ENCODE results near the gene SSTR4. TPM values are rescaled to one million over a fixed set of nuclear protein-coding genes. Genes with fewer than 3 reads are reported as not detected.
"Not testable (repeated sequence)": the region's sequence is repeated elsewhere in the genome, so short reads cannot be mapped to it uniquely, and the experiment has no call there.

SSTR4 gene
- polyA plus RNA-seq, 1 donor: not detected

DNA sequence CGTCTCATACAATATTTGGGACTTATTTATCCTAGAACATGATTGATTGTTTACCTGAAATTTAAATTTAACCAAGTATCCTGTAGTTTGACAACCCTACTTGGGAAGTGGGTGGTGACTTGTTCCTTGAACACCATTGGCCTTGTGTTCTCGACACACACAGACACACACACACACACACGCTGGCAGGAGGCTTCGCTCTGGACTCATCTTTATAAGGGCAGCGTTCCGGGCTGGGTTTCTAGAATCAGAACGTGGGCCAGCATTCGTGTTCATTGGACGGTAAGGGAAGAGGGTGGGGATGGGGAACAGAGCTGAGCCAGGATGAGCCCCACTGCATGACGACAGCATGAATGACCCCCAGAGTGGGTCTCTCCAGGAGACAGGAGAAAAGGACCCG lies 16.2 kb upstream of the SSTR4 start:
- no peak for DNase-seq

DNA sequence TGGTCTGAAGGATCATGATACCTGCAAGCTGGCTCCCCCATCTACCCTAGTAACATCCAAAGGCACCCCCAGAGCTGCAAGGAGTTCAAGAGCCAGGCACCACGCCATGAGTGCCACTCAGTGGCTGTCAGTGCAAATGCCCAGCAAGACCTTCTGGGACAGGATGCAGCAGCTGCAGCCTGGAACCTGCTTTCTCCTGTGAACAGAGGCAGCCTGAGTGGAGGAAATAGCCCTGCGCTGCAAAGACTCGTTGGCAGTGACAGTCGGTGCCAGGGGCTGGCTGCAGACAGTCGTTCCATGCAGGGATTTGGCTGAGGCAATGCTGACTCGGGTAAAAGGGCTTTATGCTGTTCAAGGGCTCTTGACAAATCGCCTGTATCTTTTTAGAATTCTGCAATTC lies 15.7 kb upstream of the SSTR4 start:
- DNase-seq: no peak

DNA sequence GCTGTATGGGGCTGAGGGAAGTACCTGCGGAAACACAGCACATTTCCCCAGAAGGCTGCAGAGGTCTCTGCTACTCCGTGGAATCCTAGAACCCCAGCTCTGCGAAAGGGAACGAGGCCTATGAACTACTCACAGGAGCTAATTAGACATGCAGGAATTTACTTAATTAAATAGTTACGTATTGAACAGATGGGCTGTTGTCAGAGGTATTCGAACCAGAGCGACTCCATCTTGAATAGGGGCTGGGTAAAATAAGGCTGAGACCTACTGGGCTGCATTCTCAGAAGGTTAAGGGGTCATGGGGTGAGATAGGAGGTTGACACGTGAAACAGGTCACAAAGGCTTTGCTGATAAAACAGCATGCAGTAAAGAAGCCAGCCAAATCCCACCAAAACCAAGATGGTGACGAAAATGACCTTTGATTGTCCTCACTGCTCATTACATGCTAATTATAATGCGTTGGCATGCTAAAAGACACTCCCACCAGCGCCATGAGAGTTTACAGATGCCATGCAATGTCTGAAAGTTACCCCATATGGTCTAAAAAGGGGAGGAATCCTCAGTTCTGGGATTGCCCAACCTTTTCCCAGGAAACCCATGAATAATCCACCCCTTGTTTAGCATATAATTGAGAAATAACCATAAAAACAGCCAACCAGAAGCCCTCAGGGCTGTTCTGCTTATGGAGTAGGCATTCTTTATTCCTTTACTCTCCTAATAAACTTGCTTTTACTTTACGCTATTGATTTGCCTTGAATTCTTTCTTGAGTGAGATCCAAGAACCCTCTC lies 14.7 kb upstream of the SSTR4 start:
- DNase-seq: no peak

DNA sequence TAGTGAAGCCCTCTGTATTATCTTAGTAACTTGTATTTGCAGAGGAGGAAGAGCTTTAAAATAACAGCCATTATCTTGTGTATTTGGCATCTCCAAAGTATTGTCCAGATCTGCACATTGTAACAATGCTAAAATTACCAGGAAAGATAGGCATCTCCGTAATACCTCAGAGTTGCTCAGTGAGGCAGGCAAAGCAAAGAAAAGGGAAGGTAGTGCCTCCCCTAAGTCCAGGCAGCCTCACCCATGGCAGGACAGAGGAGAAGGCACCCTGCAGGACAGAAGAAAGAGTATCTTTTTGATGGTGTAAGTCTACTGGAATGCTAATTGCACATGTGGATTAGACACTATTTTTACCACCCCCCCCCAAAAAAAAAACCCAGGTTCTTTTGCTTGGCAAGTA lies 13.6 kb upstream of the SSTR4 start:
- no peak for DNase-seq

DNA sequence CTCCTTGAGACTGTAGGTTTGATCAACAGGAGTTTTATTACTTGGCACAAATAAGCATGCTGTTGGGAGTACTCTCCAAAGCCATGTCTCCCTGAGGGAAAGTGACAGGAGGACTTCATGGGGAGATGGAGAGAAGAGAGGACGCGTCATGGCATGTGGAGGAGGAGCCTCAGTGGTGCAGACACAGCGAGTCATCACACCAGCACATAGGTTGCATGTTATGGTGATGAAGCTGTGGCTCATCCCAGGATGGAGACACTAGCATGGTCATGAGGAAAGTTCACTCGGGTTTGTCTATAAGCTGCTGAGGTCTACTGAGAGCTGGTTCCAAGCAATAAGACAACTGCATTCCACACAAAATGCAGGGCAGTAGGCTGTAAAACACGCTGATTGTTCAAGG lies 13.2 kb upstream of the SSTR4 start:
- no peak for DNase-seq

DNA sequence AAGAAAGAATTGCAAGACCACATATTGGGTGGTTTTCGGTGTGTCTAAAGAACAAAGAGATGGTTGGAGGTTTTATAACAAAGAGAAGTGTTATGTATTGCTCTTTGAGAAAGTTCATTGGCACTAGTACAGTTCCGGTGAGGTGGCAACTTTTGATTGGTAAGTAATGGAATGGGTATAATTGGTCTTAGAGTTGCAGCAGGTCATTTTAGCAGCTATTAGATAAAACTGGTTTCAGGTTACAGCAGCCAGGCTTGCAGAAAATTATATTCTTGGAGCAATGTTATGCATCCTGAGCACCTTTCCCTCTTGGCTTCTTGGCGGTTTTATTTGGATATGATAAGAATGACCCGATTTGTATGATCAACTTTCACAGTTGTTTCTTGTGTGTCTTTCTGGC lies 12.3 kb upstream of the SSTR4 start:
- DNase-seq: no peak

DNA sequence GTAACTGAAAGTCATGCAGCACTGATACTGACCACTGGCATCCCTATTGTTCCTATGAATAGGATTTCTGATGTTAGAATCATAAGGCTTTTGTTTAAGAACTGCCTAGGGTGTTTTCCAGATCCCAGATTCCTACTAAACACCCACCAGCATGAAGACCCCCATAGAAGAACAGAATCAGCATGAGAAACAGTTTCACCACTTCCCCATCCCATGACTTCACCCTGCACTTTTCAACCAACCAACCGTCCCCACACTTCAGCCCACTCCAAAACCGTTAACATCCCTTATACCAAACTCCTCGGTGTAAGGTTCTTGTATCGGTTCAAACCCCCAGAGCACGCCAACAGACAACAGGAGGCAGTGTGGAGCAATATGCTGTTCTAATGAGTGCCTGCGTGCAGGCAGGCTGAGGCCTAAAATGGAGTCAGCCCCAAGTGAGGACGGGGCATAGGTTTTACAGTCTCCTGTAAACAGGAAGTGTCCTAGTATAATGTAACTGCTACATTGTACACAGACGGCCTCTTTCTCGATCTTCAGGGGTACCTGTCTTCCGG lies 11.4 kb upstream of the SSTR4 start:
- no peak for DNase-seq

DNA sequence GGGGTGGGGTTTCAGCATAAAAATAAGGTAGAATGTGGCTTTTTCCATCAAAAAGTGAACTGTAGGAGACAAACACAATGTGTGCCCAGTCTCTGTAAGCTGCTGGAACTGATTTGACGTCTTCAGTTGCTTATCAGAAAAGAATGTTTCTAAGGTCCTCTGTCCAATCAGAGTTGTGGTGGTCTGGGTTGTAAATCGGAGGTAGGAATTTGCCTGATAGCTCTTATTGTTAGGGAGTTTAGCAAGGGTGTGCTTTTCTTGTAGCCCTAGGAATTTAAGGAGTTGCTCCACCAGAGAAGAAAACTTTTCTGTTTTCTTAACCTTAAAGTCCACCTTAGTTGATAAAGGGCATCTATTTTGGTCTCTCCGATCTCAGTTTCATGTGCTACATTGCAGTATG lies 10.4 kb upstream of the SSTR4 start:
- DNase-seq: no peak

DNA sequence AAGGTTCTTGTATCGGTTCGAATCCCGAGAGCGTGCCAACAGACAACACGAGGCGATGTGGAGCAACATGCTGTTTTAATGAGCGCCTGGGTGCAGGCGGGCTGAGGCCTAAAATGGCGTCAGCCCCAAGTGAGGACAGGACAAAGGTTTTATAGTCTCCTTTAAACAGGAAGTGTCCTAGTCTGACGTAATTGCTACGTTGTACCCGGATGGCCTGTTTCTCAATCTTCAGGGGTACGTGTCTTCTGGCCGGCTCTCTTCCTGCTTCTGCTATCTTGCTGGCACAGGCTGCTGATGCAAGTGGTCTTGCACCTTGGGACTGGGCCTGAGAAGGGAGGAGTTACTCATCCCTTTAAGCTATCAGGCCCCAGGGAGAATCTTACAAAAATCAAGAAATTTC lies 9.6 kb upstream of the SSTR4 start:
- DNase-seq: not testable (repeated sequence)

DNA sequence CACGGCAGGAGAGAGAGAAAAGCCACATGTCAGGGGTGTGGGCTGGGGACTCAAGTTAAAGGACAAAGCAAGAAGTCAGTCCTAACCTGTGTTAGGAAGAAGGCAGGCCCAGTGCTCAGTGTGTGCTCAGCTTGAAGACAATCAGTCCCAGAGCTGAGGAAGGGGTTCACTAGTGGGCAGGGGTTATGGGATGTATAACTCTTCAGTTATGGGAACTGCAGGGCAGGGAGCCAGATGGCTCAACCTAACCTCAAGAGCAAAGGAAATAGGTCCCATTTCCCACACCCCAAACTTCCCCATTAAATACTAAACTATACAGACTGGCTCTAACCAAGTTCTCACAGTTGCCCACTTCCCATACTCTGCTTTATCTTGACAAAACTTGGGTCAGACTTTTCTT lies 7.4 kb upstream of the SSTR4 start:
- DNase-seq: no peak

DNA sequence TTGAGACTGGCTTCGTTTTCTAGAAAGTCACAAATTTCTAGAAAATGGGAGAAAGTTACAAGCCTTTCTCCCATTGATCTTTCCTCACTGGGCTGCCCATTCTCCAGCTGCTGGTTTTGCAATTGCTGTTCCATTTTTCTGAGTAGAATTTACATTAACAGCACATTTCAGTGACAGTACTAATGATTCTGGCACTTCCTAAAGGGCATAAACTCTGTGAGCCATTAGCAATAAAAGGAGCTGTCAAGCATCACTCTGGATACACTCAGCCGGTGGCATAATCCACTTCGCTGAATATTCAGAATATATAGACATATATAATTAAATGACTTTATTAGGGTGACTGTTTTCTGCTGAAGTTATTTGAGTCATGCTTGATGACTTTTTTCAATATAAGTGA lies 6.7 kb upstream of the SSTR4 start:
- DNase-seq: no peak

DNA sequence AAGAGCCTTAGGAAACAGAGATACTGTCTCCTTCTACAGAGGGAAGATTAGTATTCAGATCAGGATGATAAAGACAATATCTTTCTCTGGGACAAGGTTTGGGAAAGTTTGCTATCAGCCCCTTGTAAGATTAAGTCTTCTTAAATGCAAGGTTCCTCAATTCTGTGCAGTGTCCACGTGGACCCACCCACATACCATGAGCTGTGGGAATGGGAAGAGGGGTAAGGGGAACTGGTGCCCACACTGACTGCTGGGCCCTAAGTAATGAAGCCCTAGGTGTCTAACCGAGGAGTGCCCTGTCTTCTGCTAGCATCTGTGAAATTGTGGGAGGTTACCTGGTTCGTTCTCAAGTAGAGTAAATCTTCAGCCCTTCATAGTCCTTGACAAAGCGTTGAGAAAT lies 5.8 kb upstream of the SSTR4 start:
- DNase-seq: no peak

DNA sequence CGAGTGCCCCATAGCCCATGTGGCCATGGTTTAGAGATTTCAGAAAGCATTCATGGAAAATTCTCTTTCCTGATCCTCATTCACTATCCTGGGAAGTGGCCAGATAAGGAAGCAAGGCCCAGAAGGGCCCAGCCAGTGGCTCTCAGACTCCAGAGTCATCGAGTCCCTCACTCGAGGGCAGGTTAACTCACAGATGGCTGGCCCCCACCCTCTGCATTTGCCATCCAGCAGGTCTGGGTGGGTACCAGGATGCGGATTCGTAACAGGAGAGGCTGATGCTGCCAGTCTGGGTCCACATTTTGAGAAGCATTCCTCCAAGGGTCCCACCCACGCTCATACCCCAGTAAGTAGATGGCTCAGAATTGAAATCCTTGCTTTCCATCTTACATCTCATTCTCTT lies 3.8 kb upstream of the SSTR4 start:
- no peak for DNase-seq

DNA sequence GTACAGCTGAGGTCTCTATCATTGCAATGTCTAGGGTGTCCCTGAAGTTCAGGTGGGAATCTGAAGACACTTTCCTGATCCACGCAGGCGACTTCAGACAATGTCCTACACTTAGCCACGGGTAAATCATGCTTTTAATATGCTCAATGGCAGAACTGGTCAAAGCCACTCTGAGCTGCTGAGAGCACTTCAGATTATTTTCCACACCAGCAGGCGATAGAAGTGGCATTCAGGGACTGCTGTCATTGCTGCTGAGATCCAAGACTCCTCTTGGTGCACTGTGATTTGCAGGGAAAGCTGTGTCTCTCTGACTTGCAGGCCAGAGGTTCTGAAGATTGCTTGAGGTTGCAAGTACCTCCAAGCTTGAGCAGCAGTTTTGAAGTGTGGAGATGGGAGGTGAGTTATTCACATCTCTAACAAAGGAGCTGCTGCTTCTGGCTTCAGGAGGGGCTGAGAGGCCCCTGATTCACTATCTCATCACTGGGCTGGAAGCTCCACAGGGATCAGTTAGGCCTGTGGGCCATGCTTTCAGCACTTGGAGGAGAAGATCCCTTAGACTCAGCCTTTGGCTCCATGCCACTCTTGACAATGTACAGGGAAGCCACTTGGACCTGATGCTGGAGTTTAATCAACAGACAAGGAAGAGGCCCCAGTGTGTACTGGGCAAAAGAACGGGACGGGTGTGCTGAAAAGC lies 2.9 kb upstream of the SSTR4 start:
- no peak for DNase-seq

DNA sequence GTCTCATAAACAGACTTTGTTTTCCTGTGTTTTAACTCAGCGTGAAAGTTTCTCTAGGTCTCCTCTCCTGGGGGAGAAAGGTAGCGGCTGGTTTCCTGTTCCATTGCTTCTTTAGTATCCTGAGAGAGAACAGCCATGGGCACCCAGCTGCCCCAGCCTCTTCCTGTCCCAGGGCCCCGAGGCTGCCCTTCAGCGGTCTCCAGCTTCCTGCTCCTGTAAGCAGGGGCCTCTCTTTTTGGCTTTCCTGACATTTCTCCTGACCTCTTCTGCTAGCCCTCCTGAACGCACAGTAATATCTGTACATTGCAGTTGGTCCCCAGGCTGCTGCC lies 2.4 kb upstream of the SSTR4 start:
- DNase-seq: no peak

DNA sequence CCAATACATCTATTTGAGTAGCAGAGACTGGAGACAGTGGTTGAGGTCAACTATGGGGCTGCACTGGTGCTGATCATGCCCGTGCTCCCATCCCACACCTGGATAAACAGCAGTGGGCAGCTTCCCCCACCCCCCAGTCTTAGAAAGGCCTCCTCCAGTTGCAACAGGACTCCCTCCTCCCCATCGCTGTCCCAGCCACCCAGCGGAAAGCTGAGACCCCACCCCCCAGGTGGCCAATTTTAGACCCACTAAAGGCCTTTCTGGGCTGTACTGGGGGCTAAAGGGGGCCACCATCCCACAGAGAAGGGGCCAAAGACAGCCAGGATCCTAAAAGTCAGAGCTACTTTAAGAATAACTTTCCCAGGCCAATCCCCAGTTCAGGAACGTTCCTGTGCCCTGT lies 1.2 kb upstream of the SSTR4 start:
- DNase-seq: no peak

DNA sequence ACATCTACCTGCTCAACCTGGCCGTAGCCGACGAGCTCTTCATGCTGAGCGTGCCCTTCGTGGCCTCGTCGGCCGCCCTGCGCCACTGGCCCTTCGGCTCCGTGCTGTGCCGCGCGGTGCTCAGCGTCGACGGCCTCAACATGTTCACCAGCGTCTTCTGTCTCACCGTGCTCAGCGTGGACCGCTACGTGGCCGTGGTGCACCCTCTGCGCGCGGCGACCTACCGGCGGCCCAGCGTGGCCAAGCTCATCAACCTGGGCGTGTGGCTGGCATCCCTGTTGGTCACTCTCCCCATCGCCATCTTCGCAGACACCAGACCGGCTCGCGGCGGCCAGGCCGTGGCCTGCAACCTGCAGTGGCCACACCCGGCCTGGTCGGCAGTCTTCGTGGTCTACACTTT lies 619 bp downstream of the SSTR4 start:
- no peak for DNase-seq

DNA sequence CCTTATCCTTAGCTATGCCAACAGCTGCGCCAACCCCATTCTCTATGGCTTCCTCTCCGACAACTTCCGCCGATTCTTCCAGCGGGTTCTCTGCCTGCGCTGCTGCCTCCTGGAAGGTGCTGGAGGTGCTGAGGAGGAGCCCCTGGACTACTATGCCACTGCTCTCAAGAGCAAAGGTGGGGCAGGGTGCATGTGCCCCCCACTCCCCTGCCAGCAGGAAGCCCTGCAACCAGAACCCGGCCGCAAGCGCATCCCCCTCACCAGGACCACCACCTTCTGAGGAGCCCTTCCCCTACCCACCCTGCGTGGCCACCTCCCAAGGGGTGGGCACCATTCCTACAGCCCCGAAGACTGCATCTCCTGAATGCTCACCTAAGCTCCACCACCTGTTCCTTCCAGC lies 1.3 kb downstream of the SSTR4 start:
- no peak for DNase-seq

DNA sequence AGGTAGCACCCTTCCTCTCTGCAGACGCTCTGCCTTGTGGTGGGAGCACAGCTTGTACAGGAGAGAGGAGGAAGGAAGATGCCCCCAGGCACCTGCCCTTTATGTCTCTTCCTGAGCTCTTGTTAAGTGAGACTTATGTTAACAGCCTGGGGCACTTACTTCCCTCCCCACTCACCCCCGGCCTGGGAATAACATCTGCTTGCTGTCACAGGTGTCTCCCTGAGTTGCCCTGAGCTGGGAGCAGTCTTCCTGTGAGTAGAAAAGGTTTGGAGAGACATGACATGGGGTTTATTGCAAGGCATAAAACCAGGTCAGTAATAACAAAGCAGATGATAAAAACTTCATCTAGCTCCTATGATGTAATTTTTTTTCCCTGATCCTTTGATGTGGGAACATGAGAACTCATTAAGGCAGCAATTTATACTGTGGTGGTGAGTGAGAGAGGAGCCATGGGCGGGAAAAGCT lies 1.9 kb downstream of the SSTR4 start:
- DNase-seq: no peak

DNA sequence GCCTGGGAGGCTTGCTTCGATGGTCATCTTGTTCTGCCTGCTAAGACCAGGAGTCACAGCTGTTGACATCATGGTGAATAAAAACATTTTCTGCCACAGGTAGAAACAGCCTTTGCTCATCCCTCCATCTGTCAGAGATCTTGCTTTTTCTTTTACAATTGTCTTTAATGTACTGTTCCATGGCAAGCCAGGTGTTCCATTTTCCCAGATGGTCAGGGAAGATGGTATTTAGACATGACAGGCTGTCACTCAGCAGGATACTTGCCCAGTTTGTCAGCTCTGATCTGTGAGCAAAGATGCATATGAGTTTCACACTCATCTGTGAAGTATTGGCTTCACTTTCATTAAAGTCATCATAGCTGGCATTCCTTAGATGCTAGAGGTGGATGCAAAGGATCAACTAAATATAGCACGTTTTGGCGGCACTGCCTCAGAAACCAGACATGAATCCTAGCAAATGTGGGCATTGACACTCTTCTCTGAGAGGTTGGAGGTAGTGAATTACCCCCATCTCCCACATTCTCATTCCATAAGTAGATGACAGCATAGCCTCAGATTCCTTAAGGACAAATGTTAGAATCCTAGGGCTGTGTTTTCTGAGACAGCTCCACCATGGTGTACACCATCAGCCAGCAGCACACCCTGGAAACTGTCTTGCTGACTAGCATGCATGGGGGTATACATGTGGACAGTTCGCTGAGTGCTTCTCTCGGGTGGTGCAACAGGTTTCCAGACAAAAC lies 4.2 kb downstream of the SSTR4 start:
- DNase-seq: no peak

DNA sequence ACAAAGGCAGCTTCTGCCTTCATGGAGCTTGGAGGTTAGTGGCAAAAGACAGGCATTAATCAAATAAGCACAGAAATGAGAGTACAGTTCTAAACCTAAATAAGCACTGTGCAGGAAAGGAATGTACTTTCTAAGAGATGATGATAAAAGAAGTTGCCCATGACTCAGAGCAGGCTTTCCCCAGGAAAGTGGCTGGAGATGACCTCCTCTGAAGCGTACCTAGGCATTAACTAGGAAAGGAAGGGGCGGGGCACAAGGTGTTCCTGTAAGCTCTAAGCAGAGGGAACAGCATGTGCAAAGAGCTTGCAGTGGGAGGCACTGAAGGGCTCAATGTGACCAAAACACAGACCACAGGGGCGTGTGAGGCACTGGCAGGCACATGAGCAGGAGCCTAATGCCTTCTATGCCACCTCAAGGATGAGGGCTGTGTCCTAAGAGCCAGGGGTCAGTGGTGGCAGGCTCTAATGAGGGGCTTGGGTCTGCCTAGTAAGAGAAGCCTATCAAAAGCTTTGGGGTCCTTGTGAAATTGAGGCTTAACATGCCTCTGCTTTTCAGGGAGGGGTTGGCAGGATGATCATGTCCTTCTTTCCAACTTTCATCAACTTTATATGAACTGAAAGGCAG lies 4.9 kb downstream of the SSTR4 start:
- DNase-seq: no peak

DNA sequence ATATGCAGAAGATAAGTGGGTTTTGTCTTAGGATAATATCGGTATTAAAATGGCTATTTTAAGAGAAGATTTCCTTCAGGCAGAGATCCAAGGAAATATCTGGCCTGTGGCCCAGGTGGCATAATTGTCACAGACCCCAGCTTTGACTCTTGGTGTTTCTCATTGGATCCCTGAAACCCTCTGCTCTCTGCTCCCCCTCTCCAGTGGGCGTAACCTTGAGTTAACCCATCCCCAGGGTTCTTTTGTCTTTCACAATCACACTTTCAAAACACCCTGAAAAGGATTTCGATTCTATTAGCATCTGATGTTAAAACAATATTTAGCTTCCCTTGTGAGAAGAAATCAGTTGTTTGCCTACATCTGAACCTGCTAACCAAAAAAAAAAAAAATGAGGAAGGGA lies 7.2 kb downstream of the SSTR4 start:
- no peak for DNase-seq

DNA sequence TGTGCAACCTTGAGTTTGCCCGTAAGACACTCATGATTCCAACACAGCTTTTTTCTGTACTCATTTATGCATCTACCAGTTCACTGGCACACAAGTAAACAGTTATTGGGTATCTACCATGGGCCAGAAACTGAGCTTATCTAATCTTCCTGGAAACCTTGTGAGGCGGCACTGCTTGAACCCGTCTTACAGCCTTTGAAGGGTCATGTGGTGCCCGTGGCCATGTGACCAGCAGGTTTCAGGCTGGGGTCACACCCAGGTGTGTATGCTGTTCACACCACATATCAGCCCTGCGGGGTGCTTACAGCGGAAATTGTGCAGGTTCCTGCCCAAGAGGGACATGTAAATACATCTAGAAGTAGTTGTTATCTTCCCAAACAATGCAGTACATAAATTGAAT lies 8.3 kb downstream of the SSTR4 start:
- no peak for DNase-seq
